H7 (cell line): ENCODE measurements around the gene FZD1. TPM values are rescaled to one million over a fixed set of nuclear protein-coding genes. Genes with fewer than 3 reads are reported as not detected.

Experiments
- DNase-seq: peaks from one replicate; pipeline ENCODE4 v3.0.0; 2012
- H3K27me3 ChIP-seq: 2 replicates; pipeline ENCODE4 v1.6.0; 2011; ENCODE audit warnings: mild to moderate bottlenecking, low read length; ENCODE audit not compliant: control insufficient read depth, insufficient read depth
- H3K36me3 ChIP-seq: replicated peaks from 2 replicates; pipeline ENCODE4 v1.5.1; 2011; ENCODE audit warnings: low read length; ENCODE audit not compliant: control insufficient read depth, insufficient read depth
- H3K4me3 ChIP-seq: 2 replicates; pipeline ENCODE4 v1.5.1; 2011; ENCODE audit warnings: low read depth, mild to moderate bottlenecking, control low read depth, low read length, moderate library complexity; ENCODE audit not compliant: insufficient read depth
- total RNA-seq: library from RNA; depleted of rRNA; stranded (reverse); fragments of >200 nt; shearing (Covaris generic); gene quantifications from 2 replicates; pipeline ENCODE4 v1.2.3, GENCODE V29; 2014; rRNA removed

FZD1 gene
- 1.5 and 1.9 TPM in 2 replicates for total RNA-seq

DNA sequence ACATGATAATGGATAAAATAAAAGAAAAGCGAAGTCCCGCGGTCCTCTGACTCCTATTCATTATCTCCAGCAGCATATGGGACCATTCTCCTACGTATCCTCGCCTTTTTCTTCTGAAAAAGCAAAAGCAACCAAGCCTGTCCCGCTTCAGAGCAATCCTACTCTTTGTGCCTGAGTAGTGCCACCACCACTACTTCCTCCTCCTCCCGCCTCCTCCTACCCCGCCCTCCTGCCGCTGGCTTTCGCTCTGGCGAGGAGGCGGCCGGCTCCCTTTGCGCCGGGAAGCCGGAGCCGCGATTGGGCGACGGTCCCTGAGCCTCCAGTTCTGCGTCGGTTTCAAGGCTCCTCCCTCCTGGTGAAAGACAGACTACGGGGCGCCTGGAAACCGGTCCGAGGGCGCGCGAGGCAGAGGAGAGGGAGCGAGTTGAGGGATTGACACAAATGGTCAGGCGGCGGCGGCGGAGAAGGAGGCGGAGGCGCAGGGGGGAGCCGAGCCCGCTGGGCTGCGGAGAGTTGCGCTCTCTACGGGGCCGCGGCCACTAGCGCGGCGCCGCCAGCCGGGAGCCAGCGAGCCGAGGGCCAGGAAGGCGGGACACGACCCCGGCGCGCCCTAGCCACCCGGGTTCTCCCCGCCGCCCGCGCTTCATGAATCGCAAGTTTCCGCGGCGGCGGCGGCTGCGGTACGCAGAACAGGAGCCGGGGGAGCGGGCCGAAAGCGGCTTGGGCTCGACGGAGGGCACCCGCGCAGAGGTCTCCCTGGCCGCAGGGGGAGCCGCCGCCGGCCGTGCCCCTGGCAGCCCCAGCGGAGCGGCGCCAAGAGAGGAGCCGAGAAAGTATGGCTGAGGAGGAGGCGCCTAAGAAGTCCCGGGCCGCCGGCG is at the start of gene FZD1:
Gene FZD1 (plus strand): TSS at position 388 of the 878 bp plus-strand sequence. CDS start 448 bp downstream, at position 836.
- H3K4me3 ChIP-seq, result peak within 1 kb of the TSS; percentile 63
- peaks cover 79% of the 10 kb centered on the region for H3K27me3 ChIP-seq

GRCh38 chr7:91226411-91226810 is 37.8 kb upstream of the FZD1 start:
- no peaks in the 10 kb centered on the region; the same call in 1 of the 2 replicates for H3K27me3 ChIP-seq
- no peak for DNase-seq
- H3K36me3 ChIP-seq, result no peaks in the 10 kb centered on the region
- H3K4me3 ChIP-seq, result no peak overlapping the region

More for the DNA sequence above, at the start of gene FZD1:
- no peaks in the 10 kb centered on the region for H3K36me3 ChIP-seq
- DNase-seq, result peak; percentile 92

DNA sequence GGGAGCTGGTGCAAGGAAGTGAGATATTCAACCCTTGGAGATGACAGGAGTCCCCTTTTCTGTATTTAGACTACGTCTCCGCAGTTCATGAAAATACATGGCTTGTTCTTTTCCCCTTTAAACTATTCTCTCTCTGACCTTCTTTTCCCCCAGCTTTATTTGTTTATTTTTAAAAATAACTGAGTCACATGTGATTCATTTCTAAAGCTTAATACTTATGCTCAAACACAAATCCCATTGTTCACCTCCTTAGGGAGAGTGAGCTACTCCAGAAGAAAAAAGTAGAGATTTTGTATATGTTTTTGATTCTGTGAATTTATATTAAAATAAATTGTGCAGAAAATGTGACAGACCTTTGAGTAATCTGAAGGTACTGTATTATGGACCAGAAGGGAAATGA is 35.9 kb upstream of the FZD1 start:
- DNase-seq, result no peak
- Histone ChIP-seq H3K4me3 (no peak overlapping the region), H3K36me3 (no peaks in the 10 kb centered on the region), H3K27me3 (no peaks in the 10 kb centered on the region; the same call in 1 of the 2 replicates)

DNA sequence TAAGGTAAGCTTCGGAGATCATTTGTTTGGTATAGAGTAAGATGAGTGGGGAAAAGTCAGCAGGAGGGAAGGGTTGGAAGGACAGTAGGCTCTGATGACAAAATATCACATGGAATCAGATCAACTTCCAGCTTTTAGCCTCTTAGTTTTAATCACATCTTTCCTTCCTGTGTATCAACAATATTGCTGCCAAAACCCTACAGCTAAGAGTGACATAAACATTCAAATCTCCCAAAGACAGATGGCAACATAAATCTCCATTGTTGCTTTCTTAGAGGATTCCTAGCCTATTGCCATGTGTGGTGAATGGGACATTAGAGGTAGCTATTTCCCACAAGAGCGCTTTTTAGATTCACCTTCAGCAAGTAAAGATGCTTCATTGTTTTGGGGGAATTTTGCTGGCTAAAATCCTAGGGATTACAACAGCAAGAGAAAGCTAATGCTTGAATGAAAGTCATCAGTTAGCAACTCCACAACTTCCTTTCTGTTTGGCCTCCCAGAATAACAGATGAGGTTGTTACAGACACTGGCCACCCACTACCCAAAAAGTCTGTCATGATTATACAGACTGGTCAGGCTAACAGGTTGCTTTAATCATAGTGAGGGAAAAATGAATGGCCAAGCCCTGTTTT is 35.2 kb upstream of the FZD1 start:
- Histone ChIP-seq H3K27me3 (no peaks in the 10 kb centered on the region; the same call in 1 of the 2 replicates), H3K4me3 (no peak overlapping the region), H3K36me3 (no peaks in the 10 kb centered on the region)
- no peak for DNase-seq

GRCh38 chr7:91230100-91230499 is 34.1 kb upstream of the FZD1 start:
- no peaks in the 10 kb centered on the region; the same call in 1 of the 2 replicates for H3K27me3 ChIP-seq
- no peak for DNase-seq
- H3K36me3 ChIP-seq, result no peaks in the 10 kb centered on the region
- H3K4me3 ChIP-seq, result no peak overlapping the region

GRCh38 chr7:91230503-91230902 is 33.7 kb upstream of the FZD1 start:
- Histone ChIP-seq H3K27me3 (no peaks in the 10 kb centered on the region; the same call in 1 of the 2 replicates), H3K4me3 (no peak overlapping the region), H3K36me3 (no peaks in the 10 kb centered on the region)
- no peak for DNase-seq

DNA sequence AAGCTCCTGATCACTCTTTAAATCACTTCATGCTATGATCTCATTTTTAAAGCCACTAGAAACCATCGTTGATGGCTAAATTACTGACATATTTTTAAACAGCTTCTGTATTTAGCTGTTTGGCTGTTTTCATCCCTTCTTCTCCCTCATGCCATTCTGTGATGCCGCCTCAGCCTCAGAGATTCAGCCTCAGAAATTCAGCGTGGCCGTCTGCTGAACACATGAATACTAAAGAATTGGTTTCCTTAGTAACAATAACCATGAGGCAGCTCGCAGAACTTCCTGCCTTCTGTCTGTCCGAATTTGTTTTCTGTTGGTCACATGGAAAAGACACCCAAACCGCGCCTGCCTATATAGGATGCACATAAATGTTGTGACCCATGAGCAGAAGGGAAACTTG is 31.0 kb upstream of the FZD1 start:
- Histone ChIP-seq H3K4me3 (no peak overlapping the region), H3K36me3 (no peaks in the 10 kb centered on the region), H3K27me3 (no peaks in the 10 kb centered on the region; the same call in 1 of the 2 replicates)
- no peak for DNase-seq

DNA sequence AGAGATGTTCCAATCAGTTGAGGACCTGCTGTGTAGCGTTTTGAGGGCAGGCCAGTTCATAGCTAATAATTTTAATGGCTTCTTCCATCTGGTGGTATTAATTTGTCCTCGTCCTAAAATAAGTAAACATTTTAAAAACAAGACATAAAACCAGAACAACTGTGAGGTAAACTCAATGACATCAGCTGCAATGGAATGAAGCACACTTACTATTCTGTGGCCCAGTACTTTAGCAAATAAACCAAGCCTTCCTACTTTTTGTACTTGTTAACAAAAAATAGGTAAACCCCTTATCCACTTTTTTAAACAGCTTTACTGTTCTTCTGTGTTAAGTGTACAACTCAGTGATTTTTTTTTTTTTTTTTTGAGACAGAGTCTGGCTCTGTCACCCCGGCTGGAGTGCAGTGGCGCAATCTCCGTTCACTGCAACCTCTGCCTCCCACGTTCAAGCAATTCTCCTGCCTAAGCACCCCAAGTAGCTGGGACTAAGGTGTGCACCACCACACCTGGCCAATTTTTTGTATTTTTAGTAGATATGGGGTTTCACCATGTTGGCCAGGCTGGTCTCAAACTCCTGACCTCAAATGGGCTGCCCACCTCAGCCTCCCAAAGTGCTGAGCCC is 28.9 kb upstream of the FZD1 start:
- H3K36me3 ChIP-seq, result no peaks in the 10 kb centered on the region
- DNase-seq, result no peak
- no peaks in the 10 kb centered on the region for H3K27me3 ChIP-seq
- no peak overlapping the region for H3K4me3 ChIP-seq

GRCh38 chr7:91239171-91239604 is 25.0 kb upstream of the FZD1 start:
- Histone ChIP-seq H3K4me3 (no peak overlapping the region), H3K36me3 (no peaks in the 10 kb centered on the region), H3K27me3 (no peaks in the 10 kb centered on the region)
- DNase-seq, result no peak

GRCh38 chr7:91239772-91240171 is 24.5 kb upstream of the FZD1 start:
- no peaks in the 10 kb centered on the region for H3K36me3 ChIP-seq
- no peak overlapping the region for H3K4me3 ChIP-seq
- H3K27me3 ChIP-seq, result no peaks in the 10 kb centered on the region
- DNase-seq, result no peak

DNA sequence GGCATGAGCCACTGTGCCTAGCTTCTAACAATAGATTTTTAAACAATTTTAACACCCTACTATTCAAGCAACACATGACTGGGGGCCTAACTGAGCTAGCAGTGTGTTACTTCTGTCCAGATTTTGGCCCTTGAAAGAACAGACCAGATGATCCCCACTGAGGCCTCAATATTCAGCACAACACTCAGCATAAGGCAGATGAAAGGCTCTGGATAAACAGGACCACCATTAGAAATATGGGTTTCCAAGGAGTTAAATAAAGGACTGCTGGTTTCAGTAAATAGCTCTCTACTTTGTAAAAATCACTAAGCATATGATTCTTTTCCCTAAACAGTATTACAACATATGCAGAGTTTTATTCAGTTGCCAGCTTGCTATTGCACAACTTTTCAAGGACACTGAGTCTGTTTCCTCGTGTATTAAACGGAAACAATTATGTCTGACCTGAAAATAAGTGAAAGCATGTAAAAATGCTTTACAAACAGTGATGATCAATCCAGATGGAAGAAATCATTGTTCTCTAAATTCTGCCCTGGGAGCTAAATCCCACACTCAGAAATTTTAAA is 23.8 kb upstream of the FZD1 start:
- H3K36me3 ChIP-seq, result no peaks in the 10 kb centered on the region

GRCh38 chr7:91242097-91242844 is 22.0 kb upstream of the FZD1 start:
- Histone ChIP-seq H3K36me3 (no peaks in the 10 kb centered on the region), H3K27me3 (no peaks in the 10 kb centered on the region), H3K4me3 (no peak overlapping the region)
- no peak for DNase-seq

More for the DNA sequence above, 23.8 kb upstream of the FZD1 start:
- Histone ChIP-seq H3K4me3 (no peak overlapping the region), H3K27me3 (no peaks in the 10 kb centered on the region)
- no peak for DNase-seq

GRCh38 chr7:91243591-91244301 is 20.5 kb upstream of the FZD1 start:
- Histone ChIP-seq H3K36me3 (no peaks in the 10 kb centered on the region), H3K27me3 (no peaks in the 10 kb centered on the region), H3K4me3 (no peak overlapping the region)
- DNase-seq, result no peak
